ENCODE data around the gene HABP4. TPM values are rescaled to one million over a fixed set of nuclear protein-coding genes. Genes with fewer than 3 reads are reported as not detected.

HABP4 gene
- total and polyA plus RNA-seq, 4 donors: 4.7 to 10.2 (median 8.2) TPM

DNA sequence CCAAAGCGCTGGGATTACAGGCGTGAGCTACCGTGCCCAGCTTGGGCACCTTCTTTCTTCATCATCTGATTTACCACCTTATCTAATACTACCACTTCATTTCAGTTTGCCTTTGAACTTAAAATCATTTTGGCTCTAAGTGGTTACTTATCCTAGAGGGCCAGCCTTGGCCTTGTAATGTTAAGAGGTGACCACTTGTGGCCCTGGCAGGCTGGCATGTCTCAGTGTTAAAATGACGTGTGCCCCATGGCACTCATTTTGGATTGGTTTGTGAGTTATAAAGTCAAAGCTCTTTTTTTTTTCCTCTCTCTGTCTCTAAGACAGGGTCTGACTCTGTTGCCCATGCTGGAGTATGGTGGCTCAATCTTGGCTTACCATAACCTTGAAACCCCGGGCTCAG lies 17.8 kb downstream of the HABP4 start:
- TF ChIP-seq, protein P1, sequence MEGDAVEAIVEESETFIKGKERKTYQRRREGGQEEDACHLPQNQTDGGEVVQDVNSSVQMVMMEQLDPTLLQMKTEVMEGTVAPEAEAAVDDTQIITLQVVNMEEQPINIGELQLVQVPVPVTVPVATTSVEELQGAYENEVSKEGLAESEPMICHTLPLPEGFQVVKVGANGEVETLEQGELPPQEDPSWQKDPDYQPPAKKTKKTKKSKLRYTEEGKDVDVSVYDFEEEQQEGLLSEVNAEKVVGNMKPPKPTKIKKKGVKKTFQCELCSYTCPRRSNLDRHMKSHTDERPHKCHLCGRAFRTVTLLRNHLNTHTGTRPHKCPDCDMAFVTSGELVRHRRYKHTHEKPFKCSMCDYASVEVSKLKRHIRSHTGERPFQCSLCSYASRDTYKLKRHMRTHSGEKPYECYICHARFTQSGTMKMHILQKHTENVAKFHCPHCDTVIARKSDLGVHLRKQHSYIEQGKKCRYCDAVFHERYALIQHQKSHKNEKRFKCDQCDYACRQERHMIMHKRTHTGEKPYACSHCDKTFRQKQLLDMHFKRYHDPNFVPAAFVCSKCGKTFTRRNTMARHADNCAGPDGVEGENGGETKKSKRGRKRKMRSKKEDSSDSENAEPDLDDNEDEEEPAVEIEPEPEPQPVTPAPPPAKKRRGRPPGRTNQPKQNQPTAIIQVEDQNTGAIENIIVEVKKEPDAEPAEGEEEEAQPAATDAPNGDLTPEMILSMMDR (IDR thresholded peaks at IDR 0.05; ENCODE audit: control extremely low read depth, extremely low read depth): no peak
- Histone ChIP-seq H3K9me3 (ENCODE audit: control insufficient read depth in 4 of 4, insufficient read depth in 3 of 4, low read length in 3 of 4) (no peaks in the 10 kb centered on the region), H3K27ac (ENCODE audit: low read depth in 1 of 2, low read length in 1 of 2) (no peak overlapping the region), H3K36me3 (ENCODE audit: control insufficient read depth in 4 of 4, insufficient read depth in 4 of 4, low read length in 4 of 4) (peaks cover 0 to 13% (median 9%) of the 10 kb centered on the region in 4 donors), H3K9ac (ENCODE audit: insufficient read depth in 1 of 2, low read length in 2 of 2) (no peak overlapping the region), H3K4me1 (ENCODE audit: control insufficient read depth in 5 of 5, insufficient read depth in 5 of 5, low read length in 5 of 5) (no peaks in the 10 kb centered on the region), H3K27me3 (ENCODE audit: control insufficient read depth in 3 of 3, insufficient read depth in 3 of 3, low read length in 2 of 3) (no peaks in the 10 kb centered on the region), H3K4me3 (no peak overlapping the region)
- peak; percentile 34 for ATAC-seq (ENCODE audit: insufficient read depth, low FRiP score)
- WGBS, 2 donors: 69 to 89% methylated on average over 5 of the region's 5 CpGs
- no peak for DNase-seq

DNA sequence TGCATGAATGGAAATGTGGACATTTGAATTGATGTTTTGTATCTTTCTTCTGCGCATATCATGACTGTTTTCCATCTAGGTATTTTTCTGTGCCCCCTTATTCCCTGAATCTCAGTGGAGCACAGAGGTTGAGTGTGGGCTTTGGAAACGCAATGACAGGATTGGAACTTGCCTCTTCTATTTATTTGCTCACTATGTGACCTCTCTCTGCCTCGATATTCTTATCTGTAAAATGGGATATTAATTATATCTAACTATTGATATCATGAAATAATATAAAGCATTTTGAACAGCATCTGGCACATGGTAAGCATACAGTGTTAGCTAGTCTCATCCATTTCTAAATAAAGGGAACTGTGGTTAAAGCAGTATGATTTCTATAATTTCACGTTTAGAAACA lies 26.0 kb downstream of the HABP4 start:
- H3K4me1 ChIP-seq (ENCODE audit: control insufficient read depth in 5 of 5, insufficient read depth in 5 of 5, low read length in 5 of 5): no peaks in the 10 kb centered on the region
- WGBS, 2 donors: 94 to 96% methylated on average over 4 of the region's 4 CpGs
- H3K27me3 ChIP-seq (ENCODE audit: control insufficient read depth in 3 of 3, insufficient read depth in 3 of 3, low read length in 2 of 3): no peaks in the 10 kb centered on the region
- H3K4me3 ChIP-seq: no peak overlapping the region
- no peak overlapping the region for H3K27ac ChIP-seq (ENCODE audit: low read depth in 1 of 2, low read length in 1 of 2)
- TF ChIP-seq, protein P1 (IDR thresholded peaks at IDR 0.05; ENCODE audit: control extremely low read depth, extremely low read depth): no peak
- H3K9ac ChIP-seq (ENCODE audit: insufficient read depth in 1 of 2, low read length in 2 of 2): no peak overlapping the region
- no peaks in the 10 kb centered on the region for H3K9me3 ChIP-seq (ENCODE audit: control insufficient read depth in 4 of 4, insufficient read depth in 3 of 4, low read length in 3 of 4)
- DNase-seq: no peak
- peaks cover 0 to 13% (median 7%) of the 10 kb centered on the region in 4 donors for H3K36me3 ChIP-seq (ENCODE audit: control insufficient read depth in 4 of 4, insufficient read depth in 4 of 4, low read length in 4 of 4)
- ATAC-seq (ENCODE audit: insufficient read depth, low FRiP score): no peak

DNA sequence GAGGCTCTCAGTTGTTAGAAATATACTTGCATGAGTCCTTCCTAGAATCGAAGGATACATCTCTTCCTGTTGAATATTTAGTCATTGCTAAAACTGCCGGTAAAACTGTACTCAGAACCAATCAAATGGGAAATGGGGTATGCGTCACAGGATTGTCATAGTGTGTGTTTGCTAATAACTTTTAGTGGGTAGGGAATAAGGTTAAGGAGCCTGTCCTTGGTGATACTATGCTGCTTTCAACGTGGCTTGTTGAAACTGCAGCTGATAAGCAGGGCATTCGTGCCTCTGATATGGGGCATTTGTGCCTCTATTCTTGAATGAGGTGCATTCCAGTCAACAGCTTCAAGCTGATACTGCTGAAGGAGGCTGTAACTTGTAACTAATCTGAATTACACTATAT lies 26.6 kb downstream of the HABP4 start:
- TF ChIP-seq, protein P1 (IDR thresholded peaks at IDR 0.05; ENCODE audit: control extremely low read depth, extremely low read depth): no peak
- no peak overlapping the region for H3K27ac ChIP-seq (ENCODE audit: low read depth in 1 of 2, low read length in 1 of 2)
- no peaks in the 10 kb centered on the region for H3K27me3 ChIP-seq (ENCODE audit: control insufficient read depth in 3 of 3, insufficient read depth in 3 of 3, low read length in 2 of 3)
- H3K9ac ChIP-seq (ENCODE audit: insufficient read depth in 1 of 2, low read length in 2 of 2): no peak overlapping the region
- ATAC-seq (ENCODE audit: insufficient read depth, low FRiP score) (no peak), DNase-seq (no peak)
- H3K9me3 ChIP-seq (ENCODE audit: control insufficient read depth in 4 of 4, insufficient read depth in 3 of 4, low read length in 3 of 4): no peaks in the 10 kb centered on the region
- peaks cover 0 to 13% (median 7%) of the 10 kb centered on the region in 4 donors for H3K36me3 ChIP-seq (ENCODE audit: control insufficient read depth in 4 of 4, insufficient read depth in 4 of 4, low read length in 4 of 4)
- H3K4me1 ChIP-seq (ENCODE audit: control insufficient read depth in 5 of 5, insufficient read depth in 5 of 5, low read length in 5 of 5): no peaks in the 10 kb centered on the region
- no peak overlapping the region for H3K4me3 ChIP-seq
- 70 to 87% methylated on average over 5 of the region's 5 CpGs for WGBS, 2 donors

DNA sequence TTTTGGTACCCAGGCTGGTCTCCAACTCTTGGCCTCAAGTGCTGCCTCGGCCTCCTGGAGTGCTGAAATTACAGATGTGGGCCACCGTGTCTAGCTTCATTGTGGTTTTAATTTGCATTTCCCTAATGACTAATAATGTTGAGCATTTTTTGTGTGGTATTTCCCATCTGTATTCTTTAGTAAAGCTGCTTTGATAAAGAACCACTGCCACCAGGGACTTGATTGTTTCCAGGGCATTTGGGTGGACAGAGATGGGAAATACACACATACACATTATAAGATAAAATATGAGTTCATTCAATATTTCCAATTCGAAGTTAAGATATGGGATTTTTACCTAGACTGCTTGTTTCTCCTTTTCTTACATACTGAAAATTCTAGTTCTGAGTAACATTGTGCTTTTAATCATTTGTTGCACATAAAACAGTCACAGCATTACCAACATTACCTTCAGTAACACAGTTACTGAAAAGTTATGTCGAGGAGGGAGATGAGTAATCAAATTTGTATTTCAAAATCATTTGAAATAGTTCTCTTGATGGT lies 28.9 kb downstream of the HABP4 start:
- Histone ChIP-seq H3K27me3 (ENCODE audit: control insufficient read depth in 3 of 3, insufficient read depth in 3 of 3, low read length in 2 of 3) (no peaks in the 10 kb centered on the region), H3K9ac (ENCODE audit: insufficient read depth in 1 of 2, low read length in 2 of 2) (no peak overlapping the region), H3K36me3 (ENCODE audit: control insufficient read depth in 4 of 4, insufficient read depth in 4 of 4, low read length in 4 of 4) (peaks cover 0 to 9% (median 2%) of the 10 kb centered on the region in 4 donors), H3K9me3 (ENCODE audit: control insufficient read depth in 4 of 4, insufficient read depth in 3 of 4, low read length in 3 of 4) (no peaks in the 10 kb centered on the region), H3K4me1 (ENCODE audit: control insufficient read depth in 5 of 5, insufficient read depth in 5 of 5, low read length in 5 of 5) (no peaks in the 10 kb centered on the region), H3K27ac (ENCODE audit: low read depth in 1 of 2, low read length in 1 of 2) (no peak overlapping the region), H3K4me3 (no peak overlapping the region)
- ATAC-seq (ENCODE audit: insufficient read depth, low FRiP score): no peak
- TF ChIP-seq, protein P1 (IDR thresholded peaks at IDR 0.05; ENCODE audit: control extremely low read depth, extremely low read depth): no peak
- 76% methylated on average over 4 of the region's 4 CpGs for WGBS, 2 donors
- no peak for DNase-seq

Measured in lung (tissue), 12 donors.